HG03175 (cell line): Measurements from ENCODE around the gene GPN1.
A peak's percentile ranks its signal among the peaks of the same experiment; 100 is the strongest.
"Not testable (repeated sequence)": the region's sequence is repeated elsewhere in the genome, so short reads cannot be mapped to it uniquely, and the experiment has no call there.

ENCODE experiments used
- ATAC-seq: cut with Tn5 transposase; IDR thresholded peaks from one replicate; pipeline ENCODE4 v1.9.1; 2021; ENCODE audit warnings: mild to moderate bottlenecking, moderate library complexity; ENCODE audit not compliant: unreplicated experiment

Gene GPN1

DNA sequence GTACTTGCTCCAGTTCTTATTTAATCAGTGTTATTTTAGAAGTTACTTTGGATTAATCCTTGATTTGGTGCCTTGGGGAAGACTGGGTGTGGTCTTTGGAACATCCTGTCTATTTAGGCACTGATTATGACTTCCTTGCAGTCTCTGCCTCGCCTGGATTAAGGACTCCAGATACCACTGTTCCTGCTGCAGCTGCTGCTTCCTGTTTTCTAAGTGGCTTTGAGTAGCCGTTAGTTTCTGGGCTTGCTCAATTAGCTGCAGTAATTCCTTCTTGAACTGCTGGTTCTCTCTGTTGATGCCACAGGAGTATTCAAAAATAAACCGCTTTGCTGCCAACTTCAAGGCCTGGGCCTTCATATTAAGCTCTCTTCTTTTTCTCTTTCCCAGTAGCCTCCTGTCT, 1.9 kb upstream of the GPN1 start:
- ATAC-seq = not testable (repeated sequence)

DNA sequence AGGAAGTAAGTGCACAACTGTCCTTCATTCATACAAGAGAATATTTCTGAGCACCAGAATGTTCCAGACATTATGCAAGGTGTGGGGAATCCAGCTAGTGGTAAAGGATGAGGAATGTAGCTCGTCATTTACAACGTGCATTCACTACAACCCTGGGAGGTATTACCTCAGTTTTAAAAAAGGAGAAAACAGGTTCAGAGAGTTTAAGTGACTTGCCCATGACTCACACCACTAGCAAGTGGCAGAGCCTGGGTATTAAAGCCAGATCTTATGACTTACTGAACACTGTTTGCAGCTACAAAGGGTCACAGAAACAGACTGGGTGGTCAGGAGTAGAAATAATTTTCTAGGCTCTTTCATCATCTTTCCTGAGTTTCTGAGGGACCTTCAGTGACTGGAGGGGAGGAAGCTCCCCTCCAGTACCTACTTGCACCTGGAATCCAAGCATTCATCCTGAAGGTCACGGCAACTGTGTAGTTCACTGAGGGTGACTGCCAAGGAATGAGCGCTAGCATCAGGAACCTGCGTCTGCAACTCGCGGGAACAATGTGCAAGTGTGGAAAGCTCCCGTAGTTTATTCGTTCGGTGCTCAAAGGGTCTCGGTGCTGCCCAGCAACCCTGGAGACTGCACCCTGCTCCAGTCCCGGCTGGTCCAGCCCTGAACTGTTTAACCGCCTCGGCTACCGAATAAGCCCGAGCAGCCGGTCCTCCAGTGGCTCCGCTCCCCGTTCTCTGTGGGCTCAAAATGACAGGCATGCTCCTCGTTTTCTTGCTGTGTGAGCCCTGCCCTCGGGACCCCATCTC, 685 bp upstream of the GPN1 start:
- peak; percentile 35 for ATAC-seq

DNA sequence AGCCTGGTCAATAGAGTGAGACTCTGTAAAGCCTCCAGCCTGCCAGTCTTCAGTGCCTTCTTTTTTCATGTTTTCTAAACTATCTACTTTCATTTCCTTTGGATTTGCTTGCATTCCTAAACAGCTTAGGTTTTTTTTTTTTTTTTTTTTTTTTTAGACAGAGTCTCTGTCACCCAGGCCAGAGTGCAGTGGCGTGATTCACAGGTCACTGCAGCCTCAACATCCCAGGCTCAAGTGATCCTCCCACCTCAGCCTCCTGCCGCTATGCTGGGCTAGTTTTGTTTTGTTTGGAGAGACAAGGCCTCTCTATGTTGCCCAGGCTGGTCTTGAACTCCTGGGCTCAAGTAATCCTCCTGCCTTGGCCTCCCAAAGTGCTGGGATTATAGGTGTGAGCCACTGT, 1.4 kb downstream of the GPN1 start:
- not testable (repeated sequence) for ATAC-seq

DNA sequence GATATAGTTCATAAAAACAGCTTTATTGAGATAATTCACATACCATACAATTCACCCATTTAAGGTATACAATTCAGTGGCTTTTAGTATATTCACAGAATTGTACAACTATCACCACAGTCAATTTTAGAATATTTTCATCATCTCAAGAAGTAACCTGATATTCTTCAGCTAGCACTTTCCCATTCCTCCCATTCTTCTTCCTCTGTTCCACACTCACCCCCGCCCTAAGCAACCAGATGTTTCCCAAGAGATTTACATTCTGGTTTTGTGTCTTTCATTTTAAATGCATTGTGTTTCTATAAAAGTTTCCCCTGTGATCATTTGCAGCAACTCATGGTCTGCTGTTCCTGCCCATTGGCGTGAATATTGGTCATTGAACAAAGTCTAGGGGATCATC, 5.4 kb downstream of the GPN1 start:
- ATAC-seq = no peak

DNA sequence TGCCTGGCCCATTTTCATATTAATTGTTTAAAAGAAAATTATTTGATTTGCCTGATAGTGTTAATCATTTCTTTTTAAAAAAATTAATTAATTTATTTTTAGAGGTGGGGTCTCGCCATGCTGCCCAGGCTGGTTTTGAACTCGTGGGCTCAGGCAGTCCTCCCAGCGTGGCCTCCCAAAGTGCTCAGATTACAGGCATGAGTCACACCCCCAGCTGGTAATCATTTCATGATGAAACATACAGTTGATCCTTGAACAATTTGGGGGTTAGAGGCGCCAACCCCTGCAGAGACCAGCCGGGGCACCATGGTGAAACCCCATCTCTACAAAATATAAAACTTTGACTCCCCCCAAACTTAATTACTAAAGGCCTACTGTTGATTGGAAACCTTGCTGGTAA, 7.9 kb downstream of the GPN1 start:
- ATAC-seq = no peak

DNA sequence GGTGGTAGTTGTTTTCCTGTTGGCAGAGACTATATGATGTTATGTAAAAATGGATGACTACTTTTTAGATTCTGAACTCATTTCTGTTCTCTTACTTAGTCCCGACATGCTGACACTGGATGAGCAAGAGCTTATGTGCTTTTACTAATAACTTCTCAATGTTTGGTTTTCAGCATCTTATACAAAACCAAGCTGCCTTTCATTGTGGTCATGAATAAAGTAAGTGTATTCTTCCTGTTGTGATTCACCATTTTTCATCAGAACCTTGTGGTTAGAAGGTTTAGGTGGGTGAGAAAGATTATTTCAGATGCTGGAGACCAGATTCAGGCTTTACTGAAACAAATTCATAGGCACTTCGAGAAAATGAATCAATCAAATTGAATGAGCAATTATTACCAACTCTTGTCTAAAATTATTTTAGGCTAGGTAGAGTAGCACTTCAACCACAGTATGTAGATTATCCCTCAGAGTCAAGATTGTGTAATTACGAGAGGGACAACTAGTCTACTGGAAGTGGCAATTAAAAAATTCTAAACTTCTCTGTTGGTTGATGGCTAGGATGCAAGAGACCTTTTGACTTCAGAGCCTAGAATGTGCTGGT, 9.3 kb downstream of the GPN1 start:
- no peak for ATAC-seq

DNA sequence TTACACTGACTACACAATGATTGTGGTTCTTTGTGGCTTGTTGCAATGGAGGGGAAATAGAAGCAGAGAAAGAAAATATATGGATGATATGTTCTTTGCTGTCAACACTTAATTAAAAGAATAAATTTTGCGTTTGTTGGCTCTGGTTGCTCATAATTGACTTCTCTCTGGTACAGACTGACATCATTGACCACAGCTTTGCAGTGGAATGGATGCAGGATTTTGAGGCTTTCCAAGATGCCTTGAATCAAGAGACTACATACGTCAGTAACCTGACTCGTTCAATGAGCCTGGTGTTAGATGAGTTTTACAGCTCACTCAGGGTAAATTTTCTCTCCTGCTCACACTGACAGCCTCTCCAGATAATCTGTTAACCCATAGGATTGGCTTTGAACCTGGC, 9.9 kb downstream of the GPN1 start:
- ATAC-seq = no peak

DNA sequence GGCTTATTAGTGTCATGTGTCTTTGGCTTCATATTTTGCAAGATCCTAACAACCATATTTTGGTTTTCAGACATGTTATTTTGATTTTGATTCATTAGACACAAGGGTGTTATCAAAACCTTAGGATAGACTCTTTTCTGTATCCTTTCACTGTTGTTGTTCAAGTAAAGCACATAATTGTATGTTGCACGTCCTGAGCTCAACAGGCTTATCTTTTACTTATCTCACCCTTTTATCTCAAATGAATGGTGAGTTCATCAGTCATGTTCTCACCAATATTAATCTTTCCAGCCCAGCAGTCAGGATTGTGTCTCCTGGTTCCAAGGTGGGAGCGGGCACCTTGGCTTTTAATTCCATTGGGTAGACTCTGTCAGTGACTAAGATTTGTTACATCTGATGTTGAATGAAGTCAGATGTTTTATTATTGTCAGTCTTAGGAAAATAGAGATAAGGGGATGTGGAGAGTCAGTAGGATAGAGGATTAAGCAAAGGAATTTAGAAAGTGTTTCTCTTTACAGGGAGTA, 11.9 kb downstream of the GPN1 start:
- ATAC-seq = no peak

DNA sequence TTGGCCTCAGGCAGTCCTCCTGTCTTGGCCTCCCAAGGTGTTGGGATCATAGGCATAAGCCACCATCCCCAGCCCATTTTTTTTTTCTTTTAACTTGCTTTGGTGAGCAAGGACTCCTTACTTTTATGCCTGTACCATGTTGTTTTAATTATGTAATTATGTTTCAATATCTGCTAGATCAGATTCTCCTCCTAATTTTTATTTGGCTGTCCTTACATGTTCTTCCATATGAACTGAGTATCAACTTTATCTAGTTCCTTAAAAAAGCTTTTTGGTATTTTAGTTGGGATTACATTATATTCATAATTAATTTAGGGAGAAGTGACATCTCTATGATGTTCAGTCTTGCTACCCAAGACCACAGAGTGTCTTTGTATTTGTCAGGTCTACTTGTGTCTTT, 16.3 kb downstream of the GPN1 start:
- ATAC-seq = no peak

DNA sequence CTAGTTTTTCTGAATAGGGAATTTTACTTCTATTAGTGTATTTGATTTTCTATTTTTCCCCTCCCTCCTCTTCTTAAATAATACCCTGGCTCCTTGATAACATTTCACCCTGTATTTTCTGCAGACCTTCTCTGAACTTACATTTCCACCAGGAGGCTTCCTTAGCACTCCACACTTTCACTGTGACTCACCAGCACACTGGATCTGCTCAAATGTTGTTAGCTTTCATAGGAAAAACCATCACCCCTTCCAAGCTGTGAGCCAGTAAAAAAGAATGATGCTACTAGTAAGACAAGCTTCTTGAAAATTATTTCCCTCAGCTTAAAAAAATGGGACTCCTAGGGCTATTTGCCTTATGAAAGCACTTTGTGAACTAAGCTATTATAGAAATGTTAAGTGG, 18.4 kb downstream of the GPN1 start:
- no peak for ATAC-seq

DNA sequence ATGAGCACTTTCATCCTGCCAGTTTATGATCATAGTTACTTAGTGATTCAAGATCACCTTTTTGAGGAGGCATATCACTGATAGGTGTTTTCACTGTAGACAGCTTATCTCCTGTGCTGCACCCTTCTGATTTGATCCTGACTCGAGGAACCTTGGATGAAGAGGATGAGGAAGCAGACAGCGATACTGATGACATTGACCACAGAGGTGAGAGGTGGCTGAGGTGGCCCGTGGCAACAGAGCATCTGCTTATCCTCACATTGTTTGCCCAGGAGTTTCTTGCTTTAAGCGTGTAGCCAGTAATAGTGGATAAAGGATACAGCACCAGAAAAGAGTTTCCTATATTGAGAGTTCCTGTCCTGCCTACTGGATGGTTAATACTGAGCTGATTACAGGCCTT, 18.9 kb downstream of the GPN1 start:
- ATAC-seq = no peak

DNA sequence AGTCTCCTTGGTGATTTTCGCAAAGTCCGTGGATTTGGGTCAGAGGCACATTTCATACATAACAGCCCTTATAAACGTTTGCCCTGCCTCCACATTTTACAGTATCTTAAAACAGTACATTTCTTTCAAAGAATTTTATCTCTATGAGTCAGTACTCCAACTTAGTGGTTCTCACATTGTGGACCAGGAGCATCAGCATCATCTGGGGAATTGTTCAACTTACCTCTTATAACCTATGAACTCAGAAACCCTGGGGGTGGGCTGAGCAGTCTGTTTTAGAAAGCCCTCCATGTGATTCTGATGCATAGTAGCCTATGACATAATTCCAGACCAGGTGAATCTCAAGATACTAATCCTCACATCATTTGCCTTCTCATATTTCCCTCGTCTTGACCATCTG, 22.2 kb downstream of the GPN1 start:
- ATAC-seq = no peak

DNA sequence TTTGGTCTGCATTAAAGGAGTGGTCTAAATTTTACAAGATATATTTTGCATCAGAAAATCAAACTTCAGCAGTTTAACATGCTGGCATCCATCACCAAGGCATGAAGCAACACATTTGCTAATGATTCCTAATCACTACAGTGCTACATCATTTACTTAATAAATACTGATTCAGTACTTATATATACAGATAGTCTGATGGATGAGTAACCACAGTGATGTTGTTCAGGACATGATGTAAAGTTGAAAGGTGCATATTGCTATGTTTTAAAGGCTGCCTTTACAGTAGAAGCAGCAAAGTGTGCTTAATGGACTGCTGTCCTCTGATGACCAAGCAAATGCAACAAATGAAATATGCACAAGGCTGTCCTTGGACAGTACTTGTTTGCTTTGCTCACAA, 23.5 kb downstream of the GPN1 start:
- ATAC-seq = no peak

DNA sequence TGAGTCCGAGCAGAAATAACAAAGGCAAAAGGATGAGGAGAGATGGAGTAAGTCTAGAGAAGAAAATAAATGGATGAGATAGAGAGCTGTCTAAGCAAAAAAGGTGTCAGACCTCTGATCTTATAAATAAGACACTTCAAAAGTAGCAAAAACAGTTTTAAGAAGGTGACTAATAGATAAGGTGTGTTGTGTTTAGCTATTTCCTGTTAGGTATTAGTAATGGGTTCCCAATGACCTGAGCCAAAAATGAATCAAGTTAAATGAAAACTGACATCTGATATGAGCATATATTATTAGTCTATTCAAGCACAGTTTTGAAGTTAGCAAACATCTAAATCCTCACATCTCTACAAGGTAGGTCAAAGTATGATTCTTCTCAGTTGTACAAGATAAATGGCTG, 23.9 kb downstream of the GPN1 start:
- ATAC-seq = no peak

DNA sequence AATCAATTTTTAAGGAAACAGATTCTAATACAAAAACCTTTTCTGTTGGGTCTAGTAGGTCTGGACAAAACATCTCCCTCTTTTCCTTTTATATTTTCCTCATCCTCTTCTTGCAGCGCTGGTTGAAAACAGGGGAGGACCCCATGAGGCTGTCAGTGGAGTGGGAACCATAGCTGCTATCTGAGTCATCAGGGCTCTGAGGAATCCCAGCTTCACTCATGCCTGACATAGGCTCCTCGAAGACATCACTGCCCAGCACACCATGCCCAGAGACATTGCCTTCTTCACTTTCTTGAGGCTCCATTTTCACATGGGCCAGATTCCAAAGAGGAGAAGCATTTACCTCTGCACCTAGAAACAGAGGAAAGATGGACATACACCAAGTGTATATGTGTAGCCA, 24.5 kb downstream of the GPN1 start:
- ATAC-seq = no peak

DNA sequence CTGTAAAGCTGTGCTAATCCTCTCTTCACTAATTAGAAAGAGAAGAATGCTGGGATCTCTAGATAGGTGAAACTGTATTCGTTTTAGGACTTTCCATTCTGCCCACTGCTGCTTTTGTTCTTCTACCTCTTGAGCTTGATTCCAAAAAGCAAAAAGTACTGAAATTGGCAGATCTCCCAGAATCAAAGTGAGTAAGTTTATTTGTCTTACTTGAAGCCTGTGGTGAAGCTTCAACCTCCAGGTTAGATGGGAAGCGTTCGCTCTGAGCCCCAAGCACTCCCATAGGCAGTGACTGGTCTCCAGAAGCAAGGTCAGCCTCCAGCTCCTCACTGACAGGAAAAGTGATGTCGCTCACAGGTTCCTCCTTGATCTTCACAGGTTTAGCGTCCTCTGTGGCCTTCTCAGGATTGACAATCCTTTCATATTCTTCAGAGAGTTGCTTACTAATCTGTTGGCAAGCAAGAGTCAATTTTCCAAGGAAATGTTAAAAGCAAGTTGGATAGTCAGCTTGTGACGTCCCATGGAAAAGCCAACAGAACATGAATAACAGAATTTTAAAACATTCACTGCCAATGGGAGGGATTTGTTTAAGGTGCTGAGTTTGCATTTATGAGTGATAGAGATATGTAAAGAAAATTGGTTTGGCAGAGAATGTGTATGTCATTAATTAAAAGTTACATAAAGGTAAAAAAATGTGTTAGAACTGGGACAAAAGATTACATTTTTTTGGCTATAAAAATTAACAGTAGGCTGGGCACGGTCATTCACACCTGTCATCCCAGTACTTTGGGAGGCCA, 26.5 kb downstream of the GPN1 start:
- no peak for ATAC-seq

DNA sequence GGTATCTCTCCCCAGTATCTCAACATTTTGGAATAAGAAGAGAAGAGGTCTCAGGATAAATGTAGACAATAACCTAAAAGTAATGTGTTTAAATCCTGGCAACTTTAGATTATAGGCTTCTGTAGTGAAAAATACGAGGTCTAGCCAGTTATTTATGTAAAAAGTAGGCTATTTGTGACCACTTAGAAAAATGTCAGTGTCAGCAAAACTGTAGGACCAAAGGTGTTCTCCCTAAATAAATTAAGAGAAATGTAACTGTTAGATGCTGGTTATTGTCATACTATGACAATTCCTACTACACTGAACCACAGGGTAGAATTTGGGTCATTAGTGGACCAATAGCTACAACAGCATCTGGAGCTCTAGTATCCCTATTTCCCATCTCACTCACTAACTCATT, 32.5 kb downstream of the GPN1 start:
- no peak for ATAC-seq

DNA sequence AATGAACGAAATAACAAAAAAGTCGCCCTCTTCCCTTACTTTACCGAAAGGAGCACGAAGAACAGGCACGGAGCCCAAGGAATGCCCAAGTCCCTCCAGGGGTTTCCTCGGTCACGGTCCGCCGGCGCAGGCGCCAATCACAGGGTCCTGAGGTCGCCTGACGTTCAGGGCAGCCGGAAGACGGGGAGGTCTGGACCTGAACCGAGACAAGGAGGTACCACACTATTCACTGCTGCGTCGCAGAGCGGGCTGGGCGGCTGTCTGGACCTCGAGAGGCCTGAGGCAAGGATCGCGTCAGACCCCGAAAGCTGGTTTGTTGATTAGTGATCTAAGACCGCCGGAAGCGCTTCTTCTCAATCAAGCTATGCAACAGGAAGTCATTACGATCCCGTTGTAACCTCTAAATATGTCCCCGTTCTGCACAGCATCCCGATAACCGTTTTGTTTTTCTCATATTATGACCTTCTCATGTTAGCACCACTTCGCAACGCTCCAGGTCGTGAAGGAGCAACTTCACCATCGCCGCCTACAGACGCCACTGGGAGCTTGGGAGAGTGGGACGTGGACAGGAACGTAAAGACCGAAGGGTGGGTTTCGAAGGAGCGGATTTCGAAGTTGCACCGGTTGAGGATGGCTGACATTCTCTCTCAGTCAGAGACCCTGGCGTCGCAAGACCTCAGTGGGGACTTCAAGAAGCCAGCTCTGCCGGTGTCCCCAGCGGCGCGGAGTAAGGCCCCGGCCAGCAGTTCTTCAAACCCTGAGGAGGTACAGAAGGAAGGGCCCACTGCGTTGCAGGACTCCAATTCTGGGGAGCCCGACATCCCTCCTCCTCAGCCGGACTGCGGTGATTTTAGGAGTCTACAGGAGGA, 34.7 kb downstream of the GPN1 start, which contains the start of the genes SLC4A1AP and SUPT7L:
Gene SLC4A1AP, plus strand, starts transcription at position 605 of the 869 bp plus-strand sequence. Its CDS starts 26 bp downstream, at position 631.
Gene SUPT7L, minus strand, starts transcription at position 330 of the 869 bp plus-strand sequence. CDS start 1,422 bp downstream, outside the sequence.
- peak; percentile 77 for ATAC-seq

DNA sequence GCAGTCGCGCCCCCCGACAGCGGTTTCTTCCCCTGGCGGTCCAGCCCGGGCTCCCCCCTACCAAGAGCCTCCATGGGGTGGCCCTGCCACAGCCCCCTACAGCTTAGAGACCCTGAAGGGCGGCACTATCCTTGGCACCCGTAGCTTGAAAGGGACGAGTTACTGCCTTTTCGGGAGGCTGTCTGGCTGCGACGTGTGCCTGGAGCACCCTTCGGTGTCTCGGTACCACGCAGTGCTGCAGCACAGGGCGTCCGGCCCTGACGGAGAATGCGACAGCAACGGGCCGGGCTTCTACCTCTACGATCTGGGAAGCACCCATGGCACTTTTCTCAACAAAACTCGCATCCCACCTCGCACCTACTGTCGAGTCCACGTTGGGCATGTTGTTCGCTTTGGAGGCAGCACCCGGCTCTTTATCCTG, 35.3 kb downstream of the GPN1 start:
- ATAC-seq = peak; percentile 11

DNA sequence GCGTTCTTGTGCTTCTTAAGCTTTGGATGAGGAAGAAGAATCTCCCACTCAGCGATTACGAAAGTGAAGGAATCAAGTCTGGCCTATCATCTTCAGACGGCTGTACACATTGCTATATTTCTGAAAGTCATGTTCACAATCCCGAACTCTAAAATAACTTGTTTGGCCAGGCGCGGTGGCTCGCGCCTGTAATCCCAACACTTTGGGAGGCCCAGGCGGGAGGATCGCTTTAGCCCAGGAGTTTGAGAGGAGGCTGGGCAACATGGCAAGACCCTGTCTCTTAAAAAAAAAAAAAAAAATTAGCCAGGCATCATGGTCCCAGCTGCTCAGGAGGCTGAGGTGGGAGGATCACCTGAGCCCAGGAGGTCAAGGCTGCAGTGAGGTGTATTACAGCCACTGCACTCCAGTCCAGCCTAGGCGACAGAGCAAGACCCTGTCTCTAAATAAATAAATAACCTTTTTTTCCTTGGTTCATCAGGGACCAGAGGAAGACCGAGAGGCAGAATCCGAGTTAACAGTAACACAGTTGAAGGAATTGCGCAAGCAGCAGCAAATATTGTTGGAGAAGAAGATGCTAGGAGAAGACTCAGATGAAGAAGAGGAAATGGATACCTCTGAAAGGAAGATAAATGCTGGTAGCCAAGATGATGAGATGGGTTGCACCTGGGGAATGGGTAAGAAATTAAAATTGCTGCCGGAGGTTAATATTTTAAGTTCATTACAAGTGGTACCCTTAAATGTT, 35.9 kb downstream of the GPN1 start:
- ATAC-seq = no peak
